ENCODE results near the gene VPS37D.
"Not testable (repeated sequence)": the region's sequence is repeated elsewhere in the genome, so short reads cannot be mapped to it uniquely, and the experiment has no call there.

VPS37D gene

GRCh38 chr7:73646785-73647724, 20.6 kb upstream of the VPS37D start:
- no peak for DNase-seq

- DNase-seq, result no peak
Observed at GRCh38 chr7:73647725-73648592, 19.7 kb upstream of the VPS37D start.

GRCh38 chr7:73648593-73649332, 18.9 kb upstream of the VPS37D start:
- no peak for DNase-seq

- no peak for DNase-seq
Observed at GRCh38 chr7:73649576-73649975, 18.1 kb upstream of the VPS37D start.

GRCh38 chr7:73650524-73650923, 17.1 kb upstream of the VPS37D start:
- no peak for DNase-seq

- DNase-seq, result no peak
Observed at GRCh38 chr7:73652541-73652949, 15.1 kb upstream of the VPS37D start.

- not testable (repeated sequence) for DNase-seq
Observed at GRCh38 chr7:73655309-73655708, 12.3 kb upstream of the VPS37D start.

- no peak for DNase-seq
Observed at GRCh38 chr7:73659983-73660382, 7.6 kb upstream of the VPS37D start.

GRCh38 chr7:73660594-73660993, 7.0 kb upstream of the VPS37D start:
- not testable (repeated sequence) for DNase-seq

GRCh38 chr7:73663033-73663432, 4.6 kb upstream of the VPS37D start:
- no peak for DNase-seq

GRCh38 chr7:73668103-73668885, 663 bp downstream of the VPS37D start:
- DNase-seq, result no peak

GRCh38 chr7:73668886-73669230, 1.2 kb downstream of the VPS37D start:
- no peak for DNase-seq

- DNase-seq, result no peak
Observed at GRCh38 chr7:73669288-73669701, 1.7 kb downstream of the VPS37D start.

GRCh38 chr7:73669858-73670385, 2.3 kb downstream of the VPS37D start:
- no peak for DNase-seq

- DNase-seq, result no peak
Observed at GRCh38 chr7:73671322-73671661, 3.7 kb downstream of the VPS37D start.

GRCh38 chr7:73671857-73672445, 4.3 kb downstream of the VPS37D start:
- no peak for DNase-seq

- no peak for DNase-seq
Observed at GRCh38 chr7:73674468-73675124, 7.0 kb downstream of the VPS37D start.

GRCh38 chr7:73676062-73676461, 8.4 kb downstream of the VPS37D start:
- DNase-seq, result not testable (repeated sequence)

GRCh38 chr7:73678862-73679261, 11.2 kb downstream of the VPS37D start:
- DNase-seq, result no peak

GRCh38 chr7:73679709-73680108, 12.1 kb downstream of the VPS37D start:
- DNase-seq, result no peak

GRCh38 chr7:73680501-73680900, 12.9 kb downstream of the VPS37D start:
- no peak for DNase-seq
